Right renal cortex interstitium (tissue), 3 donors: ENCODE data around the gene PLCB1. TPM values are rescaled to one million over a fixed set of nuclear protein-coding genes. Genes with fewer than 3 reads are reported as not detected.
"Not testable (repeated sequence)": the region's sequence is repeated elsewhere in the genome, so short reads cannot be mapped to it uniquely, and the experiment has no call there.

Experiments used
- DNase-seq, 3 donors: peaks; one replicate each; pipeline ENCODE4 v3.0.0-alpha.2; 2013; ENCODE audit warnings: low read depth in 3 of 3, low spot score in 2 of 3
- polyA plus RNA-seq, 3 donors: library from polyadenylated mRNA; unstranded; fragments of 120-200 nt; gene quantifications; one replicate each; pipeline ENCODE4 v1.2.1, GENCODE V29; 2013; ENCODE audit not compliant: insufficient read length in 3 of 3

PLCB1 gene
- polyA plus RNA-seq, 3 donors, result 42.8 to 54.2 (median 51.5) TPM

- DNase-seq, result no peak
Observed at GRCh38 chr20:8571611-8572010, 439.5 kb downstream of the PLCB1 start.

DNA sequence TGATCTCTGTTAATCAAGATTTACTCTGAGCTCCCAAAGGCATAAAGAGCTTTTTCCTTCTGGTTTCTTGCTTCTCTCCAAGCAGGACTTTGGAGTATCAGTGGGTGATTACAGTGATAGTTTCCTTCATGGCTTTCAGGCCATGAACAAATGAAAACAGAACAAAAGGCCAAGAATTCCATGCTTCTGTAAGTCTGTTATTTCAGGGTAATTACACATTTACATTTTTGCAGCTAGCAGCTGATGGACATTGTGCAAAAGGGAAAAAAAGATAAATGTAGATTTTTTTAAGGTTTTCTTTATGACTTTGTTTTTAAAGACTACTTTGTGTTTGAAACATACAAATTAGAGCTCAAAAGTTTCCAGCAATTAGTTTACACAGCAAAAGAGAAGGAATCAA, 441.6 kb downstream of the PLCB1 start:
- DNase-seq, result no peak

- no peak for DNase-seq
Observed at GRCh38 chr20:8575114-8575513, 443.0 kb downstream of the PLCB1 start.

- DNase-seq, result no peak
Observed at GRCh38 chr20:8578161-8578865, 446.2 kb downstream of the PLCB1 start.

DNA sequence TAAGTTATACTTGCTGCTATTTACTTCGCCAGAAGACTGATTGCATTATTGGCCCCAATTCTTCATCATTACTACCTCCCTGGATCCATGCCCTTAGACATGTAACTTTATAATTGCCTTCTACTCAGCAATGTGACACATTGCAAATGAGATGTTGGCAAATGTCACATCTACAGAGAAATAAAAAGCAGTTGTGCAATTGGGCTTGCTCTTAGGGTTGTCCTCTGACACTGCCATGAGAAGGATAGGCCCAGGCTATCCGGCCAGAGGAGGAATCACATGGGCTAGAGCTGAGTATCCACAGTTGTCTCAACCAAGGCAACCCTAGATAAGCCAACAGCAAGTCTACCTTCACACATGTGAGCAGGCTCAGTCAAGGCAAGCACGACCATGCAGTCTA, 447.0 kb downstream of the PLCB1 start:
- DNase-seq, result no peak

GRCh38 chr20:8581446-8582183, 449.5 kb downstream of the PLCB1 start:
- DNase-seq, result no peak

GRCh38 chr20:8583012-8583565, 451.0 kb downstream of the PLCB1 start:
- DNase-seq, result no peak

DNA sequence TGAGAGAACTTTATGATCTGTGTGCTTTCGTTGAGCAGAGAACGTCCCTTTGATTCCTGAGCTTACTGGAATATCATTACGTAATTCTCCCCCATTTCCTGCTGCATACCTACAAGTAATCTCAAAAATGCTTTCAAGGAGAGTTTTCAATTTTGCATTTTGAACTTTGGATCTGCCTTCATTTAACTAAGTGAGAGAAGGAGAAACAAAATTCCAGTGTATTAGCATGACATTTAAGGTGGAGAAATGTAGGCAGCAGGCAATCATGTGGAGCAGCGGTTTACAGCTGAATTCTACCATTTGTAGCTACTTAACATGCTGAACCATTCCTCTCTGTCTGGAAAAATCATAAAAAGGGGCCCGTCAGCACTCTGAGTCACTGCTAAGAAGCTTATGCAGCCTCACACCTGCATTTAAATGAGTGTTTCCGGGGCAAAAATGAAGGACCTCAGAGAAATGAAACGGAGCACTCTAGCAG, 451.5 kb downstream of the PLCB1 start:
- no peak for DNase-seq

DNA sequence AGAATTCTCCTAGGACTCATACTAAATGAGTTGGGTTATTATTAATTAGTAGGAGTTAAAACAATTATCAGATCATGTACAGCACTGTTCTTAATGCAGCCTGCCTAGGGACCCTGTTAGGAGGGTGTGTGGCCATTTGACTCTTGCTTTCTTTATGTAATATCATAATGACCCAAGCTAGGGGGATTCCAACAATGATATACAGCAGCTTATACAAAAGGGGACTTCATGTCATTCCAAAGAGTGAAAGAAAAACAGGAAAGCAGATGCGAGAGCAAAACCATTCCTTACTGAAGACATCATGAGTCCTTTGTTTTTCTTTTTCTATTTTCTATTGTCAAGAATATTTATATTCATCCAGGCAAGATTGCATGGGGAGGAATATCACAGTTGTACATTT, 455.2 kb downstream of the PLCB1 start:
- no peak for DNase-seq

GRCh38 chr20:8587810-8588209, 455.7 kb downstream of the PLCB1 start:
- DNase-seq, result no peak

DNA sequence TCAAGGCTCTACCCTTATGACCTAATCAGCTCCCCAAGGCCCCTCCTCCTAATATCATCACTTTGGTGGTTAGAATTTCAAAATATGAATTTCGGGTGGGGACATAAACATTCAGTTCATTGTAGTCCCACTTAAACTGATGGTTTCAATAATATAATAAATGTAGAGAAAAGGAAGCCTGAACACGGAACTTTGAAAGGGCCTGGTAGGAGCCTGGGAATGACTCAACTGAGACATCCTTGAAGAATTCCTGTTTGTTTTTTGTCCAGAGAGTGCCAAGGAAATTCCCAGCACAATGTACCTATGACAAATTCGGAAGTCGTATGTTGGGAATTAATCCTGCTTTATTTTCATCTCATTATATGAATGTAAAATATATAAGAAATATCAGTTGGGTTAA, 457.9 kb downstream of the PLCB1 start:
- no peak for DNase-seq

GRCh38 chr20:8600910-8601541, 469.0 kb downstream of the PLCB1 start:
- DNase-seq, result not testable (repeated sequence)

GRCh38 chr20:8601542-8601912, 469.5 kb downstream of the PLCB1 start:
- DNase-seq, result no peak

- no peak for DNase-seq
Observed at GRCh38 chr20:8602389-8603116, 470.5 kb downstream of the PLCB1 start.

GRCh38 chr20:8608470-8608869, 476.4 kb downstream of the PLCB1 start:
- no peak for DNase-seq

- no peak for DNase-seq
Observed at GRCh38 chr20:8616792-8617191, 484.7 kb downstream of the PLCB1 start.

GRCh38 chr20:8621001-8621400, 488.9 kb downstream of the PLCB1 start:
- no peak for DNase-seq

- DNase-seq, result no peak
Observed at GRCh38 chr20:8624046-8624445, 492.0 kb downstream of the PLCB1 start.

- DNase-seq, result no peak
Observed at GRCh38 chr20:8624616-8625015, 492.6 kb downstream of the PLCB1 start.

DNA sequence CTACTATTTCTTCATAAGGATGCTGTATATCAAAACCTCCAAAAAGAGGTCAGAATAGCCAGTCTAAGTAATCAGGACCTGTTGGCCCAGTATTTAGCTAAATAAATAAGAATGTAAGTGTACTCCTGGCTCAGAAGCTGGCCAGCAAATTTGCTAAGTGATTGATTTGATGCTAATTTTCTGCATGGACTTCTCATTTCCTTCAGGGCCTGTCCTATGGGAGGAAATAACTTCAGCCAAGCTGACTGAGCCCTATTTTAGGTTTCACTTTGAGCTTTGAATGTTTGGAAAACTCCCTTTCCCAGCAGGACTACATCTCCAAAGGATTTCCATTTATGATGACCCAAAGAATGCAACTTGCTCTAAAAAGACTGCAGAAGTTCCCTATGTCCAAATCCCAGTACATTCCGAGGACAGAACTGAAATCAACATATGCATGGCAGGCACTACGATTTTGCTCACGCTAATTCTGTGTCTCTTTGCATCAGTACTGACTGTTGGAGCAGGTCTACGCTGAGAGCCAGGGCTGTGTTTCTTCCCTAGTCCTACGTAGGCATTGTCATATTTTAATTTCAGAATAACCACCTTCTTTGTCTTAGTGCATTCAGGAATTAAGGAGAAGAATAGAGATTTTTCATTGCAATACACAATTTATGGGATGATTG, 495.4 kb downstream of the PLCB1 start:
- peak in 1 of 3 donors; percentile 29 for DNase-seq
